Measurements from ENCODE around the gene CTBP1.

Gene CTBP1

DNA sequence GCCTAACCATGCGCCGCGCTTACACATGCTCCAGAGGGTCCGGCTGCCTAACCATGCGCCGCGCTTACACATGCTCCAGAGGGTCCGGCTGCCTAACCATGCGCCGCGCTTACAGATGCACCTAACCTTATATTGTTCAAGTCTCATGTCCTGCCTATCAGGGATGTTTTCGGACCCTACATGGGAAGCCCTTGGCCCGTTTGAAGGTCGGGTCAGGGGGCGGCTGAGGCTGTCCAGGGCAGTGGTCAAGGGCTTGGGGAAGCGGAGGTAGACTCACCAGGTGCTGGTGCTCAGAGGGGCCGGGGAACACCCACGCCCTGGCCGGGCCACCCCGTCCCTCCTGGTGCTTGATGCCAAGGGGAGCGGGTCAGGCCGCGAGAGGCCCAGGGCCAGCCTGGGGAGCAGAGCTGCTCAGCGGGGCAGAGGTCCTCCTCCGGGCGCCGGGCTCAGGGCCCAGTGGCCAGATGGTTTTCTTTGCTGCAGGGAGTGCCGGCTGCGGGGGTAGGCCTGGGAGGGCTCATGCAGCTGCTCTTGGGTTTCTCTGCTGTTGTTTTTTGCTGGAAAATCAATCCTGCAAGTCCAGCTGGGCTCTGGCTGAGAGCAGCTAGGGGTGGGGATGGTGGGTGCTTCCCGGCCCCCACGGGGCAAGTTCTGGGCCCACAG lies 41.2 kb downstream of the CTBP1 start:
- no peak for DNase-seq

DNA sequence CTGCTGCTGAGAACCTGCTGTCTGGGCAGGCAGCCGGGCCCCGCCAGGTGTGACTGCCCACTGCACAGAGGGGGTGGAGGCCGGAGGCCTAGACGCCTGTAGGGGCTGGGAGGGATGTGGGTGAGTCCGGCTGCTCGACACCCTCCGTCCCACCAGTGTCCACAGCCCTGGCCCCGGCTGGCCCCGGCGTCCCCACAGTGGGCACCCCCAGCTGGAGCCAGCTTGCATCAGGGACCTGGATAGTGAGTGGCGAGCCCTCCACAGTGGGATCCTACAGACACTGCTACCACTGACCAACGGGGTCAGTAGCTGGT lies 41.8 kb downstream of the CTBP1 start:
- no peak for DNase-seq

DNA sequence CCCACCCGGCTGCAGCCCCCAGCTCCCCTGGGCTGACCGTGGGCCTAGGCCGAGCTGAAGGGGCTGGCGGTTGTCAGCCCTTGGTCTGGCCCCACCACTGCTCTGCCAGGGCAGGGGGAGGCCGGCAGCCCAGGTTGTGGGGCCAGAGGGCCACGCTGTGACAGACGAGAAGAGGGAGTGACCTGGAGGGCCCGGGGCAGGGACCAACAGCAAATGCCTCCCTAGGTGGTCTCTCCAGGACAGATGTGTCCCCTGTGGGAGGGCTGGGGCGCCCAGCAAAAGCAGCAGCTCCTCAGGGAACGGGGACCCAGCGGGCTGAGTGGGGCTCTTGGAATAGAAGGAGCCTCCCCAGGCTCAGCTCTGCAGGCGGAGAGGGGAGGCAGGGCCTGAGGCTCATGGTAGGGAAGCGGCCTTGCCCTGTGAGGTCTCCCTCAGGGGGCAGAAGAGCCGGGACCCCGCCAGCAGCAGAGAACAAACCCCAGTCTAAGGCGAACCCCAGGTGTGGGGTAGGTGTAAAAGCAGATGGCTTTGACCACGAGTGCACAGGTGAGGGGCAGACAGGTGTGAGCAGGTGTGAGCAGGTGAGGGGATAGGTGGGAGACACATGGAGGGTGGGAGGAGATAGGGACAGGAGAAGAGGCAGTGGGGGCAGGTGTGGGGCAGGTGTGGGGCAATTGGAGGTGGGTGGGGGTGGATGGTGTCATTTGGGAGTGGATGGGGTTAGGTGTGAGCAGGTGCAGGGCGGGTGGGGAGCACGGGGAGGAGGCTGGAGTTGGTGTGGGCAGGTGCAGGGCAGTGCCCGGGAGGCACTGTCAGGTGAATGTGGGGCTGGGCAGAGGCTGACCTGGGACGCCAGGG lies 42.4 kb downstream of the CTBP1 start:
- no peak for DNase-seq

DNA sequence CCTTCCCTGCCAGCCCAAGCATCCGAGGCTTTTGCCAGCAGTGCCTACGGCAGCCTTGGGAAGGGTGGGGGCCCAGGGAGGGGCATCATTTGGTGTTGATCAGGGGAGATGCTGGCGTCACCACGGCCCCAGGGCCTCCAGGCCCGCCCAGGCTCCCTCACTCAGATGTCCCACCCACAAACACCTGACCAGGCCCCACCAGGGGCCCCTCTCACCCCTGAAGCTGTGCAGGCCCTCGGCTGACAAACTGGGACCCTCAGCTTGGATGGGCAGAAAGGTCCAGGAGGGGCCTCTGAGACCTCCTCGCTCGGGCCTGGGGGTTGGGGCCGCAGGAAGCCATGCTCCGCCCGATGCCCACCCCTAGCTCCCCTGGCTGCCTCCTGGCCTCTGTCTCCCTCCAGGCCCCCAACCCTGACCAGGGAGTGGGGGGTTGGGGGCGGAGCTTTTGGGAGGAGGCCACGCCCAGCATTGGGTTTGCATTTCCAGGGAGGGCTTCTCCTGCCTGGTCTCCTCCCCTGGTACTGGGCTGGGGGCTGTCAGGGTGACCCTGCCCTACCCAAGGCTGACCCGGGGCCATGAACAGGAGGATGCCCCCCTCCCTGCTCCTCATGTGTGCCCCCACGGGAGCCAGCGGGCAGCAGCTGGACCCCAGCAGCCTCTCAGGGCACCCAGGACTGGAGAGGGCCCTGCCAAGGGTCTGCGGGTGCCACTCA lies 43.2 kb downstream of the CTBP1 start:
- DNase-seq, result no peak

DNA sequence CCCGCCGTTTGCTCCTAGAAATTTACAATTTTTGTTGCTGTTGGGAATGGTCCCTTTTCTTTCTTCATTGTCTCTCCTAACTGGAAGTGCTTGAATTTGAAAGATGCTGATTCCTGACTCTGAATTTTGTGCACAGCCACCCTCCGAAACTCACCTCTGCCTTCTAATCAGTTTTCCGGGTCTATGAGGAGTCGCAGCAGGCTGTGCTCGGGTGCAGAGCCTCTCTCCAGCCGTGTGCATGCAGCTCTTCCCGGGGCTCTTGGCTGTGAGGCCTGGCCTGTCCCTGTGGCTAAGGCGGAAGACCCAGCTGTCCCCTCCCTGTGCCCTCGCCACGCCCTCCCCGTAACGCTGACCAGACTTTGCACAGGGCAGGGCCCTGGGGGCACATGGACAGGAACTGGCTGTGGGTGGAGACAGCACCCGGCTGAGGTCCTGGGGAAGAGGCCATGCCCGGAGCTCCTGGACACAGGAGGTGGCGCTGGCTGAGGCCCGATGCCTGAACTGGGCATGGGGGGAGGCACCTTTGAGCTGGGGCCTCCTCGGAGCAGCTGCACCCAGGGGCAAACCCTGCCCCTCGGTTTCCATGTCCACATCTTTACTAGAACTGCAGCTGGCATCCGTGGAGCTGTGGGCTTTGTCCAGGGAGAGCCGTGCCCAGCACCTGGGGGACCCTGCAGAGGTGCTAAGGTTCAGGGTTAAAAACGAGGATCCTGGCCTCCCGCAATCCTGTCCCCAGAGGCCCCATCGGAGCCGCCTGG lies 43.9 kb downstream of the CTBP1 start:
- no peak for DNase-seq

DNA sequence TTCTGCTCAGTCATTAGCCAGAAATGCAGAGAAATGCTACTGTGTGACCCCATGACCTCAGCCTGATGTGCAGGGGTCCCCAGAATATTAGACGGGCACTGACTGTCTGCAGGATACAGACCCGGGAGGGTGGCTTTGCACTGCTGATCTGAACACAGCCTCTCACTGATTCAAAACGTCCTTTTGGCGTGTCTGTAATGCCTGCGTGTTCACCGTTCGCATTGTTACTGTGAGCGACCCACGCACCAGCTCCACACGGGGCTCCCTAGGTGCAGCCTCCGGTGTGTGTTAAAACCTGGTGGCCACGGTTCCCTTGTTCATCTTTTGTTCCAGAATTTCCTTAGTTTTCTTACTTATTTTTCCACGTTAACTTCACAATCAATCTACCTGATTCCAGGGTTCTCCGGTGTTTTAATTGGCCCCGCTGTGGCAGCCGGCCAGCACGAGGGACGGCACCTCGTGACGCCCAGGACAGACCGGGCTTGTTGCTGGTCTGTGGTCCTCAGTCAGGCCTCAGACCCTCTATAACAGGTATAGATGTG lies 44.6 kb downstream of the CTBP1 start:
- no peak for DNase-seq

DNA sequence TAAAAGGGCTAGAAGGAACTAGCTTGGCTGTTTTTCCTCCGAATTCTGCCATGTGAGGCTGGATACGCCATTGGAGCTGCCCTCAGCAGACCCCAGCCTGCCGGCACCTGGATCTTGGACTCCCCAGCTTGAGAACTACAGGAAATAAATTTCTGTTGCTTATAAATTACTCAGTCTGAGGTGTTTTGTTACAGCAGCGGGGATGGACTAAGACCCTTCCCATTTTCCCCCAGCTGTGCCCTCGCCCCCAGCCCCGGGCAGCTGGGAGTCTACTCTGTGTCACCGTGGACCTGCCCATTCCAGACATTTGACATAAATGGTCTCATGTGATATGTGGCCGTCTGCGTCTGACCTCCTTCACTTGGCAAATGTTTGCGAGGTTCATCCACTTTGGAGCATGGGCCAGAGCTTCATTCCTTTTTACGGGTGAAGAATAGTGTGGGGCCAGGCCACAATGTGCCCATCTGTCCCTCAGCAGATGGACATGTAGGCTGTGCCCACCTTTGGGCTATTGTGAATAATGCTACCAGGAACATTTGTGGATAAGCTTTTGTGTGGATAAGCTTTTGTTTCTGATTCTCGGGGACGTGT lies 45.8 kb downstream of the CTBP1 start:
- DNase-seq, result no peak

DNA sequence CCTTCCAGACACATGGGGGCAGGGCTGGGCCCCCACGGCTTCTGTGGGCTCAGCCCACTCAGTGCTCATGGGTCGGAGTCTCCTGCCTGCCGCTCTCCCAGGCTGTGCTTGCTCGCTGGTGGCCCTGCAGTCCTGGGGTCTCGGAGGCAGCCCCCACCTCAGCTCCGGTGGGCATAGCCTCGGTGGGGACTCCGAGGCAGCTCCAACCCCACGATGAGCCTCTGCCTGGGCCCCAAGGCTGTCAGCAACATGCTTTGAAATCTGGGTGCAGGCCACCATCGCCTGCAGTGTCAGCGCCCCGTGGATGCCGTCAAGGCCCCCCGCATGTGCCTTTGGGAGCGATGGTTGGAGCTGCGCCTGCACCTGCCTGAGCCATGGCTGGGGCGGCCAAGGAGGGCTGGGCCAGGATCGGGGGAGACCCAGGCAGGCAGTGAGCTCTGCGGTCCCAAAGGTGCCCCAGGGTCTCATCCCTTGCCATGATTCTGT lies 46.4 kb downstream of the CTBP1 start:
- DNase-seq, result no peak

DNA sequence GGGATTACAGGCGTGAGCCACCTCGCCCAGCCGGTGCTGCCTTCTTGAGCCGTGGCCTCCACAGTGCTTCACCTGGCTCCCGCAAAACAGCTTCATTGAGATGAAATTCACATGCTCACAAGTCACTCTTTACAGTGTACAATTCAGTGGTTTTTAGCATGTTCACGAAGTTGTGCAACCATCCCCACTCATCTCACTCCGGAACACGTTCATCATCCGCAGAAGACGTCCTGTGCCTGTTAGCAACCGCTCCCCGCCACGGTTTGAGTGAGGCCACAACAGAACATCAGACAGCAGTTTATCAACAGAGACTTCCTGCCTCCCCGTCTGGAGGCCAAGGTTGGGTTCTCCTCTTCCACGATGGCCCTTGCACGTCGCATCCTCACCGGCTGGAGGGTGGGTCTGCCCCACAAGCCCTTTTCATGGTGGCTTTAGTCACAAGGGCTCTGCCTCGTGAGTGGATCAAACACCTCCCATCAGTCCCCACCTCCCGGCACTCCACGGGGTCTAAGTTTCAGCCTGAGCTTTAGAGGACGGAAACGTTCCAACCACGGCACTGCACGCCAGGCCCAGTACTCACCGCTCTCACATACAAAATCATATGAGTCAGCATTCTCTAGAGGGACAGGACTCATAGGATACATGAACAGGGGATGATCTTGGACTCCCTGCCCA lies 46.9 kb downstream of the CTBP1 start:
- DNase-seq, result no peak

DNA sequence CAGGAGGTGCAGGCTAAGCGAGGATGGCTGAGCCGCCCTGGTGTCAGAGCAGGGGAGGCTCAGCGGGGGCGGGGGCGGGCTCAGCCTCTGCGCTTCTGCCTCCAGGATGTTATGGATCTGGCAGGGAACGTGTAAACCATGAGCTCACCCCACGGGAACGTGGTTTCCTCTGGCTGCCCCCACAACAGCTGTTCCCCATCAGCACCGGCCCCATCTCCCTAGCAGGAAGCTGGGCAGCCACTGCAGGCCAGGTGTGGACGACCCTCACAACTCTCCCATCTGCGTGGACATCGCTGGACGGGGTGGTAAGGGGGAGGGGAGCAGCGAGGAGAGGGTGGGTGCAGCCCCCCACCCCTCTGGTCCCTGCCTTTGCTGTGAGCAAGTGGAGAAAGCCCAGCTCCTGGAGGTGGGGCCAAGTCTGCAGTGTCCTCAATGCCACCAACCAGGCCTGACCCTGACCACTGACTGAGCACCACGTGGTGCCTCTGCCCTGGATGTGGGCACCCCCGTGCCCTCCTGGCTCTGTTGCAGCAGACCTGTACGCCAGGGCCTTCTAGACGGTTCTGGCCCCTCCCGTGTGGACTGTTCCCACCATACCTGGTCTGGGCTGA lies 48.4 kb downstream of the CTBP1 start:
- no peak for DNase-seq

DNA sequence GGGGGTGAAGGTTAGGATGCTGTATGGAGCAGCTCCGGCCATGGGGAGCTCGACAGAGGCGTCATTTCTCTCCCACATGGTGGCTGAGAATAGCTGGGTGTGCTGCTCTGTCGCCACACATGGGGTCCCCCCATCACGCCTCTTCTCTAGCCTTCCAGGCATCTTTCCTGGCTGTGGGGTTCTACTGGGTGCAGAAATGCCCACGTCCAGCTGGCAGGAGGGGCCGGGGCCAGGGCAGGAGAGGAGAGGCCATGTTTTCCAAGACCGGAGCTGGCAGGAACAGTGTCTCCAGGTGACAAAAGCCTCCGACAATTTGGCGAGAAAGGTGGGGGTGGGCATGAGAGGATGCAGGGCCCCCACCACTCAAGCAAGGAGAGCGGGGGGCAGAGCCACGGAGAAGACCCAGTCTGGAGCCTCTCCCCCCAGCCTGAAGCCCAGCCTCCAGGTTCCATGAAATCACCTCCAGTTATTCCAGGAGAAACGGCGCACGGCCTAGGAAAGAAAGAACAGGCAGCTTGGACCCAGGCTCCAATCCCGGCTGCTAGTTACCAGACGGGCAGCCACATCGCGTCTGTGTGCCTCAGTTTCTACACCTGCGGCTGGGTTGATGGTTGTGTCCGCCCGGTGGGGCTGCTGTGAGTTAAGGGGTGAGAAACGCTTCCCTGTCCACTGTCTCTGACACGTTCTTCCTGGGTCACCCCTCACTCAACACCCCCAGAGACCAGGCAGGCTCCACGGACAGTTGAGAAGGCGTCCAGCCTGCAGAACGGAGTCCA lies 49.2 kb downstream of the CTBP1 start:
- no peak for DNase-seq

DNA sequence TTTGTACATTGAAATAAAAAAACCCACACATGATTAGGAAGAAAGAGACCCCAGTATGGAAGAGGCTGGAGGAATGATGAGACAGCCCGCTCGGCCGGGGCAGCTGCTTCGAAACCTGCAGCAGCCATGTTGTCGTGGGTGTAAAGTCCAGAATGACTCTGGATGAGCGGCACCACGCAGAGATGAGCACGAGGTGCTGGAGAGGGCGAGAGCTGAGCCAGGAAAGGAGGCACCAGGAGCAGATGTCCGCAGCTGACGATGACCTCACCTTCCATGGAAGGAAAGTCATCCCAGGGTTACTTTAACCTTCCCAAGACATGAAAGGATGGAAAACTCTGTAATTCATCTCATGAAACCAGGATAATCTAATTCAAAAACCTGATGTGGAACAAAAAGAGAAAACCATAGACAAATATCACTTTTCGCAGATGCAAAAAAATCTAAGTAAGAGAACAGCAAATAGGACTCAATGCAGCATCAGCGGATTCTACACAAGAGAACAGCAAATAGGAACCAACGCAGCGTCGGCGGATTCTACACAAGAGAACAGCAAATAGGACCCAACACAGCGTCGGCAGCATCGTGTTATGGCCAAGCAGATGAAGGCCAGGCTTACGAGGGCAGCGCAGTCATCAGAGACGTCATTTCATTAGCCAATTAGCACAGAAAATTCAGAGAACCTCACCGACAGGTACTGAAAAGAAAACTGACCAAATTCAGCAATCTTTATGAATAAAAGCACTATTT lies 50.7 kb downstream of the CTBP1 start:
- no peak for DNase-seq

DNA sequence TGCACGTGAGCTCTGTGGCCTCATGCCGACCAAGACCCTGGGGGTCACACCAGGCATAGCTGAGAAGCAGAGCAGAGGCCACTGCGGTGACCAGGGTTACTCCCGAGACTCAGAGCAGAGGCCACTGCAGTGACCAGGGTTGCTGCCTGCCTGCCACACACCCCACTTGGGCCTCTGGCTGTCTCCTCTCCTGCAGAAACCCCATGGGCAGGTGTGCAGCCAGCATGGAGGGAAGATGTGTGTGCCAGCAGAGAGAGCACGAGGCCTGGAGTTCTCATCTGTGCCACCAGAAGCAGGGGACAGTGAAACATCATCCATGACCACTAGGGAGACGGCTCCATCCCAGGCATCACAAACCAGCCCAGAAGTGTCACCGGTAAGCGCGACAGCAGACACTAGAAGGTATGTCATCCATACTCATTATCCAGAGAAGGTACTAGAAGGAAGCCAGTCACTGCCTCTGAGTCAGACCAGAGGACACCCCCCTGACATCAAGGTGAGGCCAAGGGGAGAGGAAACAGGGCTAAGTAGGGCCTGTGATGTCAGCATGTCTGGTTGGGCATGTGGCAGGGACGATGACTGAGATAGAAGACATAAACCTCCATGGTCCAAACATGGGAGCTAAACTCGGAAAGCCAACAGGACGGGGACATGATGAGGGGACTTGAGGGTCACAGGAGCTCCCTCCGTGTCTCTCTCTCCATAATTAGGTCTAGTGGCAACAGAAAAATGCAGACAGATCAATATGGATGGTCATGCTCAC lies 52.3 kb downstream of the CTBP1 start:
- no peak for DNase-seq

DNA sequence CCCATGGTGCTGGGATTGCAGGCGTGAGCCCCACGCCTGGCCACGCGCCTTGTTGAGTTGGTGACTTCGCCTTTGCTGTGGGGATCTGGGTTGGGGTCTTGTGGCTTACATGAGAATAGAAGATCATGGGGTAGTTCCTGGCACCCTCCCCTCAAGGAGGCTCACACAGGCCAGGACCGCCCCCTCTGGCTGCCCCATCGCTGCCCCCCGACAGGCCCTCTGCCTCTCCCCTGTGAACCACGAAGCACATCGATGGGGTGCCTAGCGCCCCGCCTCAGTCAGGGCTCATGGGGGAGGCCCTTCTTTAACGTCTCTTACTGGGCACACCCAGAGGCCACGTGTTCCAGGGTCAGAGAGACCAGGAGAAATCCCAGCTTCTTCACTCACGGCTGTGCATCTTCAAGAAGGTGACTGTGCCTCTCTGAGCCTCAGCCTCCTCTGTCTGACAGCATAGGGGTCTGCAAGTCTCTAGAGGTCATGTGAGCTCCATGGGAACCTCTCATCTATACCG lies 53.0 kb downstream of the CTBP1 start:
- DNase-seq, result no peak

DNA sequence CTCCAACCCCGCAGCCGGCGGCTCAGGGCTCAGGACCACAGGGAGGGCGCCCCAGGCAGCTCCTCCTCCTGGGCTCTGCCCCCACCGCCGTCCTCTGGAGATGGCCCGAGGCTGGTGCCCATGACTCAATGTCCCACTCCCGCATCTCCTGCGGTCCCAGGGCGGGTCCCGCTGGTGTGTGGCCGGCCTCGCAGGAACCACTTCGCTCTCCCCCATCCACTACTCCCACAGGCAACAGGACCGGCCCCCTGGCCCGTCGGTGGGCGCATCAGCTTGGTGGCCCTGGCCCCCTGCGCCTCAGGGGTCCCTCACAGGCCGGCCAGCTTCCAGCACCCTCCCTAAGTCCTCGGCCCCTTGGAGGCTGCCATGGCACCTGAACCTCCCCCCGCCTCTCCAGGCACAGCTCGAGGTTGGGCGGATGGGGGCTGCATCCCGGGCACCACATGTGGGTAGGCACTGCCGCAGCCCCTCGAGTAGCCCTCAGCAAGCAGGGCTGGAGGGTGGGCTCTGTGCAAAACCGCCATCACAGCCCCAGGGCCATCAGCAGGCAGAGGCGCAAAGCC lies 53.7 kb downstream of the CTBP1 start:
- DNase-seq, result no peak

DNA sequence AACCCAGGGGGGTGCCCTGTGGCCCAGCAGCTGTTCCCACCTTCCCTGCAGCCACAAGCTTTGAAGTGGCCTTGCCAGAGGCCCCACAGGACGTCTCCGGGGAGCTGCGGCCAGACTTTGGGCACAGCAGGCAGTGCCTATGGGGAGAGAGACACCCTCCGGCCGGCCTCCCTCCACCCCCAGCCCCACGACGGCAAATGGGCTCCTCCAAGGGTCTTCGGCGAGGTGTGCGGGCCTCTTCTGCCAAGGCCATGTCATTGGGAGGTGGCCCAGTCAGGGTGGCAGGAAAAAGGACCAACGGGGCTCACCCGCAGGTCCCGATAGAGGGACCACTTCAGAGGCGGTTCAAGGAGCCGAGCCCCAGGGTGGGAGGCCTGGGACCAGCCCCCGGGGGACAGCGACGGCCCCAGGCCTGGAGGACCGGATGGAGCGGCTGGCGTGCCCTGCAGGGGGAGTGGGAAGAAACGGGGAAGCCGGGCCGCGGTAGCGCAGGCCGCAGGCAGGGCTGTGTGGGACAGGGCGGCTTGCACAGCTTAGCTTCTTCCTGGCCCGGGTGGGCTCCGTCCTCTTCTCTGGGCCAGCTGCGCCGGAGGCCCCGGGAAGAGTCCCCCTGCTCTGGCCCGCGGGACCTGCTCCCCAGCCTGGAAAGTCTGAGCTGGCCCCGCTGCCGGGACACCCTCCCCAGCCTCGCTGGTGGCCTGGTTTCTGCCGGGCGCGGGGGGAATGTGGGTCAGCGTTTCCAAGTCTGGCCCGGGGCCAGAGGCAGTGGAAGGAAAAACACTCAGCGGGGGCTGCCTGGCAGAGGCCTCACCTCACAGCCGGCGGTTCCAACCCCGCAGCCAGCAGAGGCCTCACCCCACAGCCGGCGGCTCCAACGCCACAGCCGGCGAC lies 54.7 kb downstream of the CTBP1 start:
- no peak for DNase-seq

Measured in NCI-H524 treated with DMSO at 0.1 percent for 48 hours (cell line).